ENCODE data around the gene GALNT1. TPM values are rescaled to one million over a fixed set of nuclear protein-coding genes. Genes with fewer than 3 reads are reported as not detected.

The GALNT1 gene
- total and polyA plus RNA-seq, 9 donors = 20.0 to 60.2 (median 40.4) TPM

DNA sequence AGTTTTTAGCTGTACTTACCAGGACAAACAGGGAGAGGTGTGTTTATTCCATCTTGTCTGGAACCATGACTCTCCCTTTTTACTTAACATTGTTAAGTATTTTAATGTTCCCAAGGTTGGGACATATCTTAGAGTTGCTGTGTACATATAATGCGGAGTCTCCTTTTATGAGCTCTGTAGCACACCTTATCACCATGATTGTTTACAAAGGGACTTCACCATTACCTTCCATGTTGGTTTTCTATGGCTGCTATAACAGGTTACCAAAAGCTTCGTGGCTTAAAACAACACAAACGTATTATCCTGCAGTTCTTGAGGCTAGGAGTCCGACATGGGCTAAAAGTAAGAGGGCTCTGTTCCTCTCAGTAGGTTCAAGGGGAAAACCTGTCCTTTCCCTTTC is 164.3 kb downstream of the GALNT1 start:
- intact Hi-C loops (cut with DNase I) = no loop called here
- Histone ChIP-seq H3K27ac (no peak overlapping the region), H3K36me3 (no peaks in the 10 kb centered on the region), H3K9me3 (no peaks in the 10 kb centered on the region), H3K27me3 (no peaks in the 10 kb centered on the region), H3K4me3 (no peak overlapping the region), H3K4me1 (ENCODE audit: insufficient read depth) (no peaks in the 10 kb centered on the region)
- WGBS, 3 donors = 76 to 84% (median 82%) methylated on average over 4 of the region's 4 CpGs
- no peak for DNase-seq
- TF ChIP-seq EP300 (IDR thresholded peaks at IDR 0.05) = no peak
- TF ChIP-seq, protein P1, sequence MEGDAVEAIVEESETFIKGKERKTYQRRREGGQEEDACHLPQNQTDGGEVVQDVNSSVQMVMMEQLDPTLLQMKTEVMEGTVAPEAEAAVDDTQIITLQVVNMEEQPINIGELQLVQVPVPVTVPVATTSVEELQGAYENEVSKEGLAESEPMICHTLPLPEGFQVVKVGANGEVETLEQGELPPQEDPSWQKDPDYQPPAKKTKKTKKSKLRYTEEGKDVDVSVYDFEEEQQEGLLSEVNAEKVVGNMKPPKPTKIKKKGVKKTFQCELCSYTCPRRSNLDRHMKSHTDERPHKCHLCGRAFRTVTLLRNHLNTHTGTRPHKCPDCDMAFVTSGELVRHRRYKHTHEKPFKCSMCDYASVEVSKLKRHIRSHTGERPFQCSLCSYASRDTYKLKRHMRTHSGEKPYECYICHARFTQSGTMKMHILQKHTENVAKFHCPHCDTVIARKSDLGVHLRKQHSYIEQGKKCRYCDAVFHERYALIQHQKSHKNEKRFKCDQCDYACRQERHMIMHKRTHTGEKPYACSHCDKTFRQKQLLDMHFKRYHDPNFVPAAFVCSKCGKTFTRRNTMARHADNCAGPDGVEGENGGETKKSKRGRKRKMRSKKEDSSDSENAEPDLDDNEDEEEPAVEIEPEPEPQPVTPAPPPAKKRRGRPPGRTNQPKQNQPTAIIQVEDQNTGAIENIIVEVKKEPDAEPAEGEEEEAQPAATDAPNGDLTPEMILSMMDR (IDR thresholded peaks at IDR 0.05) = no peak
- TF ChIP-seq POLR2A (IDR thresholded peaks at IDR 0.05) = no peak

DNA sequence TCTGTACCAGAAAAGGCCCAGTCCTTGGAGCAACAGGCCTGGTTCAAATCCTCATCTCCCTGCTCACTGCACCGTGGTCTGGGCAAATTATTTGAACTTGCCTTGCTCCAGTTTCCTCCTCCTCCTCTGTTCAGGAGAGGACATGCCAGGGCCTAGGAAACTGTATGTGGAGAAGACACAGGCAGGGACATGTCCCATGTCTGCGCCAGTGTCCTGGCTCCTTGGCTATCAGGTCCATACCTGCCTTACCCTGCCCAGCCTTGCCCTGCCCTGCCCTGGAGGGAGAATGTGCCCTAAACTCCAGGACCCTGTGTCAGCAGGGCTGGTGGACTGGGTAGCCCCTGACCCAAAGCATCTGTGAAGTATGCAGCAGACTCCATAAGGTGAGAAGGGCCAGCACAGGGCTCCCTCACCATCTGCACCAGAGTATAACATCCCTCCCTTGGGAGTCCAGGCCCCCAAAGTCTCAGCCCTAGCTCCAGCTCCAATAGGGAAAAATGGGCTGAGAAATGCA is 165.3 kb downstream of the GALNT1 start:
- no peaks in the 10 kb centered on the region for H3K9me3 ChIP-seq
- H3K27ac ChIP-seq = no peak overlapping the region
- WGBS, 3 donors = 85 to 98% (median 89%) methylated on average over 2 of the region's 2 CpGs
- TF ChIP-seq, protein P1 (IDR thresholded peaks at IDR 0.05) = no peak
- TF ChIP-seq POLR2A (IDR thresholded peaks at IDR 0.05) (no peak), EP300 (IDR thresholded peaks at IDR 0.05) (no peak)
- no peaks in the 10 kb centered on the region for H3K4me1 ChIP-seq (ENCODE audit: insufficient read depth)
- no peaks in the 10 kb centered on the region for H3K27me3 ChIP-seq
- DNase-seq = no peak
- no peak overlapping the region for H3K4me3 ChIP-seq
- intact Hi-C loops (cut with DNase I) = no loop called here
- H3K36me3 ChIP-seq = no peaks in the 10 kb centered on the region

DNA sequence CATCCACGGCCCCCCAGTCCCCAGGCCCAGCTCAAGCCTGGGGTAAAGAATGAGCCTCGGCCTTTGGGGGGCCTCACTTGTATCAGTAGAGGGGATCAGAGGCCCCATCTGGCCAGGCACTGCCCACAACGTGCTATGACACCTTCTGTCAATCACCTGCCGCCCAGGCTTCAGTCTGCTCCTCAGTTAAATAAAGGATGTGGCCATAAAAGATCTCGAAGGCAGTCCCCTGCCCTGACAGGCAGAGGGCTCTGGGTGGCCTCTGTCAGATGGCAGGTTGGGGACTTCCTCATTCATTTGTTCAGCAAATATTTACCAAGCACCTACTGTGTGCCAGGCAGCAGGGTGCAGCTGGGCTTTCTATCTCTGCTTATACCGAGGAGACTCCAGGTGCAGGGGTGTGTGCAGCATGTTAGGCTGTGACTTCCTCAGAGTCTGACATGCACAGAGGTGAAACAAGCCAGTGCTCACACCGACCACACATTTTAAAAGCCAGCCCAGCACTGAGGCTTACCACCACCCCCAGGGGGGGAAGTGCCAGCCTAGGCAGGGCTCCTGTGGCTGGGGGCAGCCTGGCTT is 166.4 kb downstream of the GALNT1 start:
- Histone ChIP-seq H3K4me1 (ENCODE audit: insufficient read depth) (no peaks in the 10 kb centered on the region), H3K27ac (no peak overlapping the region), H3K9me3 (no peaks in the 10 kb centered on the region), H3K36me3 (no peaks in the 10 kb centered on the region), H3K27me3 (no peaks in the 10 kb centered on the region), H3K4me3 (no peak overlapping the region)
- TF ChIP-seq EP300 (IDR thresholded peaks at IDR 0.05) (no peak), POLR2A (IDR thresholded peaks at IDR 0.05) (no peak)
- TF ChIP-seq, protein P1 (IDR thresholded peaks at IDR 0.05) = no peak
- no peak for DNase-seq
- intact Hi-C loops (cut with DNase I) = no loop called here
- 64 to 69% (median 65%) methylated on average over 7 of the region's 7 CpGs for WGBS, 3 donors

DNA sequence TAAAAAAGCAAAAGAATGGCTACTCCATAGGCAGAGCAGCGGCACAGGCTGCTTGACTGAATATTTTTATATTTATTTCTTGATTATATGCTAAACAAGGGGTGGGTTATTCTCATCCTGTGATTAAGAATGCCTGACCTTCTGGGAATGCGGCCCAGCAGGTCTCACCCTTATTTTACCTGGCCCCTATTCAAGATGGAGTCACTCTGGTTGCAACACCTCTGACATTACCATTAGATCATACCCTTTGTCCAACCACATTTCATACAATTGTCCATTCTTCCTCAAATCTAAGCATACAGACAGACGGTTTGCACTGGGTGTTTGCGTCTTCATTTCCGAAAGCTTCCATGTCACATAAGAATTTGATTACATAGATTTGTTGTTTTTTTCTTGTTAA is 168.2 kb downstream of the GALNT1 start:
- 87 to 94% (median 92%) methylated on average over 5 of the region's 5 CpGs for WGBS, 3 donors
- TF ChIP-seq EP300 (IDR thresholded peaks at IDR 0.05) = no peak
- TF ChIP-seq POLR2A (IDR thresholded peaks at IDR 0.05) = no peak
- TF ChIP-seq, protein P1 (IDR thresholded peaks at IDR 0.05) = no peak
- Histone ChIP-seq H3K4me1 (ENCODE audit: insufficient read depth) (no peaks in the 10 kb centered on the region), H3K36me3 (no peaks in the 10 kb centered on the region), H3K27me3 (no peaks in the 10 kb centered on the region), H3K4me3 (no peak overlapping the region), H3K27ac (no peak overlapping the region), H3K9me3 (no peaks in the 10 kb centered on the region)
- intact Hi-C loops (cut with DNase I) = no loop called here
- DNase-seq = no peak
